Erythroblast (primary cell): Measurements from ENCODE around the gene SVBP.

Source experiments
- GATA1 ChIP-seq: IDR thresholded peaks from 2 replicates; pipeline ENCODE4 v1.6.1; 2011; ENCODE audit warnings: low read depth, mild to moderate bottlenecking, control low read depth, low read length, moderate library complexity
- POLR2A ChIP-seq: IDR thresholded peaks from 2 replicates; pipeline ENCODE4 v1.6.1; 2011; ENCODE audit warnings: mild to moderate bottlenecking, low read length

DNA sequence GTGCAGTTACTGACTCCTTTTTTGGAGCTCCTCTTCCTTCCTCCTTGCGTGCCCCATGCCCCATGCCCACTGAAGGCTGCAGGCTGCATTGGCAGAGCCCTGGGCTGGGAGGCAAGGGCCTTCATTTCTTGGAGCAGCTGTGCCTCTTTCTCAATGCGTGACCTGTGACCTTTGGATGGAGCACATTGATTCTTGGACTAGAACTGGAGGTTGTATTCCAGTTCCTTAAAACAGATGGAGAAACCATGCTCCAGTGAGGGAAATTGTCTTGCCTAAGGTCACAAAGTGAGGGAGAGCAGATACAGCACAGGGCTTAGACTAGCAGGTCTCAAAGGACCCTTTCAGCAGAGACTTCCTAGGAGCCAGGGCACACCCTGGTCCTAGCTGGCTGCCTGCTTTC lies 23.4 kb downstream of the SVBP start:
- TF ChIP-seq POLR2A (no peak), GATA1 (no peak)
